Measurements from ENCODE around the gene PAK1IP1. TPM values are rescaled to one million over a fixed set of nuclear protein-coding genes. Genes with fewer than 3 reads are reported as not detected.

PAK1IP1 gene
- total RNA-seq, 1 experiment from 2014 or later = 25.9 TPM

GRCh38 chr6:10743515-10743914 is 48.7 kb downstream of the PAK1IP1 start:
- intact Hi-C loops (cut with micrococcal nuclease; ENCODE audit: unreplicated experiment) = no loop called here
- peaks cover 2% of the 10 kb centered on the region for H3K4me1 ChIP-seq
- peaks cover 9% of the 10 kb centered on the region for H3K36me3 Mint-ChIP-seq (ENCODE audit: insufficient read depth, unreplicated experiment)

GRCh38 chr6:10745116-10745515 is 50.3 kb downstream of the PAK1IP1 start:
- TF ChIP-seq CTCF (IDR thresholded peaks at IDR 0.05; ENCODE audit: insufficient read depth in 1 of 2, low read depth in 1 of 2, low read length in 1 of 2, severe bottlenecking in 1 of 2, unreplicated experiment in 1 of 2) = no peak
- no peaks in the 10 kb centered on the region for H3K9me3 ChIP-seq
- Mint-ChIP-seq H3K27me3 (ENCODE audit: insufficient read depth, unreplicated experiment) (no peaks in the 10 kb centered on the region), H3K4me3 (ENCODE audit: unreplicated experiment) (no peak overlapping the region), H3K36me3 (ENCODE audit: insufficient read depth, unreplicated experiment) (peaks cover 13% of the 10 kb centered on the region), H3K9me3 (ENCODE audit: unreplicated experiment) (no peaks in the 10 kb centered on the region), H3K4me1 (ENCODE audit: low read depth, unreplicated experiment) (peaks cover 11% of the 10 kb centered on the region), H3K27ac (ENCODE audit: unreplicated experiment) (no peak overlapping the region)
- BruUV-seq (replicated peaks) = no TSS peak
- ChIA-PET CTCF (no interaction called here), POLR2A (no interaction called here)
- intact Hi-C loops (cut with micrococcal nuclease; ENCODE audit: unreplicated experiment) = no loop called here
- no peaks in the 10 kb centered on the region for H3K27me3 ChIP-seq (replicated peaks; ENCODE audit: control insufficient read depth, insufficient read depth, low read length)
- no peaks in the 10 kb centered on the region for H3K36me3 ChIP-seq (ENCODE audit: control insufficient read depth, insufficient read depth, low read length)
- peaks cover 16% of the 10 kb centered on the region for H3K4me1 ChIP-seq
- no peak overlapping the region for H3K4me3 ChIP-seq (ENCODE audit: low read depth, low read length)
- no peak for DNase-seq

More at GRCh38 chr6:10743515-10743914, 48.7 kb downstream of the PAK1IP1 start:
- no peaks in the 10 kb centered on the region for H3K9me3 Mint-ChIP-seq (ENCODE audit: unreplicated experiment)
- POLR2A ChIA-PET = no interaction called here
- TF ChIP-seq CTCF (IDR thresholded peaks at IDR 0.05; ENCODE audit: insufficient read depth in 1 of 2, low read depth in 1 of 2, low read length in 1 of 2, severe bottlenecking in 1 of 2, unreplicated experiment in 1 of 2) = no peak
- no peaks in the 10 kb centered on the region for H3K27me3 Mint-ChIP-seq (ENCODE audit: insufficient read depth, unreplicated experiment)
- no peaks in the 10 kb centered on the region for H3K27me3 ChIP-seq (replicated peaks; ENCODE audit: control insufficient read depth, insufficient read depth, low read length)
- H3K9me3 ChIP-seq = no peaks in the 10 kb centered on the region
- no peak for DNase-seq
- peaks cover 8% of the 10 kb centered on the region for H3K4me1 Mint-ChIP-seq (ENCODE audit: low read depth, unreplicated experiment)
- CTCF ChIA-PET = no interaction called here
- no peaks in the 10 kb centered on the region for H3K36me3 ChIP-seq (ENCODE audit: control insufficient read depth, insufficient read depth, low read length)
- H3K27ac Mint-ChIP-seq (ENCODE audit: unreplicated experiment) = no peak overlapping the region
- no peak overlapping the region for H3K4me3 Mint-ChIP-seq (ENCODE audit: unreplicated experiment)
- no peak overlapping the region for H3K4me3 ChIP-seq (ENCODE audit: low read depth, low read length)
- BruUV-seq (replicated peaks) = no TSS peak

GRCh38 chr6:10746915-10747250 is 52.1 kb downstream of the PAK1IP1 start:
- no peak for DNase-seq
- Histone ChIP-seq H3K9me3 (no peaks in the 10 kb centered on the region), H3K4me3 (ENCODE audit: low read depth, low read length) (peak overlapping the region; percentile 44), H3K36me3 (ENCODE audit: control insufficient read depth, insufficient read depth, low read length) (peaks cover 2% of the 10 kb centered on the region; the same call in 1 of the 2 replicates), H3K27me3 (replicated peaks; ENCODE audit: control insufficient read depth, insufficient read depth, low read length) (no peaks in the 10 kb centered on the region), H3K4me1 (peaks cover 23% of the 10 kb centered on the region)
- Mint-ChIP-seq H3K4me3 (ENCODE audit: unreplicated experiment) (peak overlapping the region; percentile 77), H3K27ac (ENCODE audit: unreplicated experiment) (peak overlapping the region; percentile 94), H3K36me3 (ENCODE audit: insufficient read depth, unreplicated experiment) (peaks cover 31% of the 10 kb centered on the region), H3K4me1 (ENCODE audit: low read depth, unreplicated experiment) (peaks cover 20% of the 10 kb centered on the region), H3K9me3 (ENCODE audit: unreplicated experiment) (no peaks in the 10 kb centered on the region), H3K27me3 (ENCODE audit: insufficient read depth, unreplicated experiment) (no peaks in the 10 kb centered on the region)
- TSS peak; percentile 80 for BruUV-seq (replicated peaks)
- ChIA-PET POLR2A (interaction anchor here (0.5 to 2.6 kb wide), 7 partner anchors 11 to 277 kb away, joined by 3 to 36 read pairs (median 4); partner anchors contain the start of genes C6orf52, PAK1IP1 and TMEM14C), CTCF (interaction anchor here (1.1 kb wide), 1 partner anchor 24 kb away, joined by 3 read pairs; the partner anchor contains the start of gene TMEM14C)
- intact Hi-C loops (cut with micrococcal nuclease; ENCODE audit: unreplicated experiment) = loop anchor here (1.0 to 2.0 kb wide), 3 partner anchors 12 to 52 kb away; partner anchors contain the start of genes C6orf52 and PAK1IP1
- TF ChIP-seq CTCF (IDR thresholded peaks at IDR 0.05; ENCODE audit: insufficient read depth in 1 of 2, low read depth in 1 of 2, low read length in 1 of 2, severe bottlenecking in 1 of 2, unreplicated experiment in 1 of 2) = no peak
